Kidney tubule cell (primary cell): Measurements from ENCODE around the gene USP12.

Source experiments
- DNase-seq: peaks from one replicate; pipeline ENCODE4 v3.0.0-alpha.2; 2018; ENCODE audit warnings: low spot score

Gene USP12

GRCh38 chr13:27120811-27121210 is 50.8 kb downstream of the USP12 start:
- DNase-seq, result no peak

GRCh38 chr13:27120011-27120410 is 51.6 kb downstream of the USP12 start:
- no peak for DNase-seq

GRCh38 chr13:27118428-27119054 is 53.1 kb downstream of the USP12 start:
- DNase-seq, result no peak

GRCh38 chr13:27117952-27118351 is 53.7 kb downstream of the USP12 start:
- DNase-seq, result no peak

- no peak for DNase-seq
Observed at GRCh38 chr13:27117158-27117557, 54.5 kb downstream of the USP12 start.

GRCh38 chr13:27113436-27113835 is 58.2 kb downstream of the USP12 start:
- no peak for DNase-seq

- DNase-seq, result peak; percentile 15
Observed at GRCh38 chr13:27112006-27112405, 59.6 kb downstream of the USP12 start.

GRCh38 chr13:27110056-27110746 is 61.4 kb downstream of the USP12 start:
- DNase-seq, result no peak

- no peak for DNase-seq
Observed at GRCh38 chr13:27106144-27106543, 65.5 kb downstream of the USP12 start.

GRCh38 chr13:27104606-27105005 is 67.0 kb downstream of the USP12 start:
- DNase-seq, result no peak

- no peak for DNase-seq
Observed at GRCh38 chr13:27101847-27102246, 69.8 kb downstream of the USP12 start.

GRCh38 chr13:27101289-27101688 is 70.3 kb downstream of the USP12 start:
- DNase-seq, result no peak

- no peak for DNase-seq
Observed at GRCh38 chr13:27097691-27098090, 73.9 kb downstream of the USP12 start.

- no peak for DNase-seq
Observed at GRCh38 chr13:27091451-27091850, 80.2 kb downstream of the USP12 start.

- no peak for DNase-seq
Observed at GRCh38 chr13:27088619-27089018, 83.0 kb downstream of the USP12 start.

- DNase-seq, result peak; percentile 13
Observed at GRCh38 chr13:27086599-27087265, 84.9 kb downstream of the USP12 start.

GRCh38 chr13:27083183-27083582 is 88.4 kb downstream of the USP12 start:
- no peak for DNase-seq

- DNase-seq, result no peak
Observed at GRCh38 chr13:27081893-27082679, 89.5 kb downstream of the USP12 start.

GRCh38 chr13:27080018-27080948 is 91.3 kb downstream of the USP12 start:
- peak; percentile 45 for DNase-seq

GRCh38 chr13:27079421-27079958 is 92.1 kb downstream of the USP12 start:
- DNase-seq, result peak; percentile 91

- no peak for DNase-seq
Observed at GRCh38 chr13:27077451-27077850, 94.2 kb downstream of the USP12 start.
